Liver (tissue), 9 donors: ENCODE measurements around the gene DIPK1B. TPM values are rescaled to one million over a fixed set of nuclear protein-coding genes. Genes with fewer than 3 reads are reported as not detected.

Source experiments
- DNase-seq: peaks from one replicate; pipeline ENCODE4 v3.0.0-alpha.2; 2017; ENCODE audit warnings: low spot score
- H3K27ac ChIP-seq, 2 donors: one replicate each; pipeline ENCODE4 v1.7.0; 2013; ENCODE audit warnings: inconsistent platforms in 2 of 2, low read length in 2 of 2, control low read depth in 1 of 2, low read depth in 1 of 2, mild to moderate bottlenecking in 1 of 2
- H3K27me3 ChIP-seq, 4 donors: one replicate each; pipeline versions ENCODE4 v1.6.1 to v1.7.0; 2013; ENCODE audit warnings: low read length in 3 of 4, inconsistent platforms in 1 of 4, mild to moderate bottlenecking in 1 of 4, moderate library complexity in 1 of 4; ENCODE audit not compliant: control insufficient read depth in 4 of 4, insufficient read depth in 4 of 4
- H3K36me3 ChIP-seq, 4 donors: one replicate each; pipeline versions ENCODE4 v1.6.1 to v1.7.0; 2013; ENCODE audit warnings: low read length in 3 of 4, mild to moderate bottlenecking in 3 of 4, low read depth in 1 of 4, moderate library complexity in 1 of 4; ENCODE audit not compliant: control insufficient read depth in 4 of 4, insufficient read depth in 3 of 4
- H3K4me1 ChIP-seq, 4 donors: one replicate each; pipeline versions ENCODE4 v1.6.1 to v1.7.0; 2013; ENCODE audit warnings: low read length in 3 of 4, mild to moderate bottlenecking in 3 of 4, moderate library complexity in 1 of 4; ENCODE audit not compliant: control insufficient read depth in 4 of 4, insufficient read depth in 4 of 4
- H3K4me3 ChIP-seq, 3 donors: one replicate each; pipeline versions ENCODE4 v1.6.1 to v1.7.0; 2013; ENCODE audit warnings: low read length in 3 of 3, control low read depth in 1 of 3, low read depth in 1 of 3, mild to moderate bottlenecking in 1 of 3
- H3K9ac ChIP-seq, 2 donors: one replicate each; pipeline ENCODE4 v1.7.0; 2013; ENCODE audit warnings: low read length in 2 of 2, mild to moderate bottlenecking in 2 of 2, moderate library complexity in 2 of 2, control low read depth in 1 of 2, low read depth in 1 of 2
- H3K9me3 ChIP-seq, 4 donors: one replicate each; pipeline versions ENCODE4 v1.6.1 to v1.7.0; 2013; ENCODE audit warnings: low read length in 3 of 4; ENCODE audit not compliant: control insufficient read depth in 4 of 4
- FOXA1 ChIP-seq: IDR thresholded peaks from 2 replicates; pipeline ENCODE4 v1.6.1; 2016; ENCODE audit warnings: antibody characterized with exemption
- FOXA2 ChIP-seq: IDR thresholded peaks from 2 replicates; pipeline ENCODE4 v1.6.1; 2016; ENCODE audit warnings: antibody characterized with exemption
- GABPA ChIP-seq, 2 donors: IDR thresholded peaks in 1 of 2; conservative IDR thresholded peaks in 1 of 2; 2 replicates each; pipeline ENCODE4 v1.6.1; 2016; ENCODE audit warnings: antibody characterized with exemption in 2 of 2, mild to moderate bottlenecking in 1 of 2, moderate library complexity in 1 of 2
- HNF4A ChIP-seq, 2 donors: conservative IDR thresholded peaks; 2 replicates each; pipeline ENCODE4 v1.6.1; 2016; ENCODE audit warnings: antibody characterized with exemption in 2 of 2, mild to moderate bottlenecking in 2 of 2
- HNF4G ChIP-seq: IDR thresholded peaks from 2 replicates; pipeline ENCODE4 v1.6.1; 2016; ENCODE audit warnings: antibody characterized with exemption
- JUND ChIP-seq, 2 donors: IDR thresholded peaks; 2 replicates each; pipeline ENCODE4 v1.6.1; 2016; ENCODE audit warnings: antibody characterized with exemption in 2 of 2
- RXRA ChIP-seq, 2 donors: IDR thresholded peaks; 2 replicates each; pipeline ENCODE4 v1.6.1; 2017 to 2018; ENCODE audit warnings: antibody characterized with exemption in 2 of 2, mild to moderate bottlenecking in 1 of 2
- SP1 ChIP-seq: IDR thresholded peaks from 2 replicates; pipeline ENCODE4 v1.6.1; 2018; ENCODE audit warnings: antibody characterized with exemption, mild to moderate bottlenecking
- TAF1 ChIP-seq: conservative IDR thresholded peaks from 2 replicates; pipeline ENCODE4 v1.6.1; 2016; ENCODE audit warnings: antibody characterized with exemption, mild to moderate bottlenecking
- WGBS: extraction: QIAGEN DNeasy Blood & Tissue Kit; methylation state at CpG from one replicate; pipeline ENCODE4 v1.1.7; 2013; 5-methylcytosine and 5-hydroxymethylcytosine counted together
- polyA plus RNA-seq, 2 donors: library from polyadenylated mRNA; stranded (reverse) in 1 of 2; unstranded in 1 of 2; fragments of 200-250 nt in 1 of 2; fragments of >200 nt in 1 of 2; fragmentation: Nextera tagmentation in 1 of 2; extraction: Ambion mirVana in 1 of 2; gene quantifications; one replicate each; pipeline versions ENCODE4 v1.2.1 to v1.2.3, GENCODE V29; 2013 to 2015
- total RNA-seq, 2 donors: library from RNA; depleted of rRNA; stranded (reverse); fragments of >200 nt; gene quantifications; one replicate each; pipeline ENCODE4 v1.2.3, GENCODE V29; 2014
- TF ChIP-seq, protein P1 (sequence below): IDR thresholded peaks from 2 replicates; pipeline ENCODE4 v1.6.1; 2016; ENCODE audit warnings: antibody characterized with exemption, mild to moderate bottlenecking
- TF ChIP-seq, protein P2 (sequence below): IDR thresholded peaks from 2 replicates; pipeline ENCODE4 v1.6.1; 2016; ENCODE audit warnings: antibody characterized with exemption
- TF ChIP-seq, protein P3 (sequence below): fragments of 150-350 bp; IDR thresholded peaks from 2 replicates; pipeline ENCODE4 v1.5.1; 2017; ENCODE audit warnings: improper control_type of control experiment, low read depth, low read length; ENCODE audit not compliant: missing input control
- donor health status: healthy.
- donor health status: healthy.
- donor health status: healthy.
- donor health status: healthy.
- donor health status: healthy.

DIPK1B gene
- total and polyA plus RNA-seq, 4 donors, result 2.3 to 19.7 (median 5.2) TPM

DNA sequence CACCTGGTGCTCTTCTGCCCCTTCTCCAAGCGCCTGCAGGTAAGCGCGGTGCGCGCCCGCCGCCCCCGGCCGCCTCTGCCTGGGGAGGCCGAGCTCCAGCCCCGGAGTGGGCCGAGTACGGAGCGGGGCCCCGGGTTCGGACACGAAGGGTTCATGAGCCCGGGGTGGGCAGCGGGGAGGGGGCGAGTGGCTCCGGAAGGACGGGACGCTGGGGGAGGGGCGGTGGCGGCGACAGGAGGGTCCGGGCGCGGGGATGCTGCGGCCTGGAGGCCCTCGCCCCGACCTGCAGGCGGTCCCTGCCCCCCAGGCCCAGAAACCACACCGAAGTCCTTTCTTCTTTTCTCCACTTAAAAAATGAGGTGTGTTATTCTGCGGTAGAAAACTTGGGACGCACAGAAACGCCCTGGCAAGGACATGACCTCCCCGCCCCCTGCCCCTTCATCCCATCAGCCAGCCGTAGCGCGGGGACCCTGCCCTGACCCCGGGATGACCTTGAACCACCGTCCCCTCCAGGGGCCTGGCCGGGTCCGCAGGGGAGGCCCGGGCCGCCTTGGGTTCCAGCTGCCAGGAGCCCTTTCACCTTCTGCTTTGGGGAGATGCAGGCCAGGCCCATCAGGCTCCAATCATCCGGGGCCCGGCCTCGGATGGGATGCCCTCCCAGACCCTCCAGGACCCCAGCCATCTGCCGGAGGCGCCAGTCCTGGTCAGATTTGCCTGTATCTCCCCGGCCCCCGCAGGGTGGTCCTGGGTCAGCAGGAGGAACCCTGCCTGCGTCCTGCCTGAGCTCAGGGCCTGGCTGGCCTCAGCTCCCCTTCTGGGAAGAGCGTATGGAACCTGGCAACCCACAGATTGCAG is 545 bp downstream of the DIPK1B start:
- DNase-seq, result no peak
- H3K4me1 ChIP-seq, result peaks cover 4 to 17% (median 13%) of the 10 kb centered on the region in 4 donors
- no peaks in the 10 kb centered on the region for H3K27me3 ChIP-seq
- no peak for TF ChIP-seq JUND (IDR thresholded peaks at IDR 0.05)
- TF ChIP-seq RXRA (IDR thresholded peaks at IDR 0.05), result no peak
- no peak for TF ChIP-seq HNF4G
- TF ChIP-seq, protein P1, sequence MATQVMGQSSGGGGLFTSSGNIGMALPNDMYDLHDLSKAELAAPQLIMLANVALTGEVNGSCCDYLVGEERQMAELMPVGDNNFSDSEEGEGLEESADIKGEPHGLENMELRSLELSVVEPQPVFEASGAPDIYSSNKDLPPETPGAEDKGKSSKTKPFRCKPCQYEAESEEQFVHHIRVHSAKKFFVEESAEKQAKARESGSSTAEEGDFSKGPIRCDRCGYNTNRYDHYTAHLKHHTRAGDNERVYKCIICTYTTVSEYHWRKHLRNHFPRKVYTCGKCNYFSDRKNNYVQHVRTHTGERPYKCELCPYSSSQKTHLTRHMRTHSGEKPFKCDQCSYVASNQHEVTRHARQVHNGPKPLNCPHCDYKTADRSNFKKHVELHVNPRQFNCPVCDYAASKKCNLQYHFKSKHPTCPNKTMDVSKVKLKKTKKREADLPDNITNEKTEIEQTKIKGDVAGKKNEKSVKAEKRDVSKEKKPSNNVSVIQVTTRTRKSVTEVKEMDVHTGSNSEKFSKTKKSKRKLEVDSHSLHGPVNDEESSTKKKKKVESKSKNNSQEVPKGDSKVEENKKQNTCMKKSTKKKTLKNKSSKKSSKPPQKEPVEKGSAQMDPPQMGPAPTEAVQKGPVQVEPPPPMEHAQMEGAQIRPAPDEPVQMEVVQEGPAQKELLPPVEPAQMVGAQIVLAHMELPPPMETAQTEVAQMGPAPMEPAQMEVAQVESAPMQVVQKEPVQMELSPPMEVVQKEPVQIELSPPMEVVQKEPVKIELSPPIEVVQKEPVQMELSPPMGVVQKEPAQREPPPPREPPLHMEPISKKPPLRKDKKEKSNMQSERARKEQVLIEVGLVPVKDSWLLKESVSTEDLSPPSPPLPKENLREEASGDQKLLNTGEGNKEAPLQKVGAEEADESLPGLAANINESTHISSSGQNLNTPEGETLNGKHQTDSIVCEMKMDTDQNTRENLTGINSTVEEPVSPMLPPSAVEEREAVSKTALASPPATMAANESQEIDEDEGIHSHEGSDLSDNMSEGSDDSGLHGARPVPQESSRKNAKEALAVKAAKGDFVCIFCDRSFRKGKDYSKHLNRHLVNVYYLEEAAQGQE, result no peak
- no peak for TF ChIP-seq FOXA2
- no peak for TF ChIP-seq HNF4A (conservative IDR thresholded peaks at IDR 0.05)
- TF ChIP-seq SP1, result no peak
- TF ChIP-seq, protein P2, sequence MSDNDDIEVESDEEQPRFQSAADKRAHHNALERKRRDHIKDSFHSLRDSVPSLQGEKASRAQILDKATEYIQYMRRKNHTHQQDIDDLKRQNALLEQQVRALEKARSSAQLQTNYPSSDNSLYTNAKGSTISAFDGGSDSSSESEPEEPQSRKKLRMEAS, result no peak
- H3K36me3 ChIP-seq, result no peaks in the 10 kb centered on the region
- no peaks in the 10 kb centered on the region for H3K9me3 ChIP-seq
- 10% methylated on average over 56 of the region's 56 CpGs for WGBS
- peak overlapping the region; percentile 31 to 46 for H3K27ac ChIP-seq
- H3K9ac ChIP-seq, result no peak overlapping the region
- peak overlapping the region in 2 of 3 donors; percentile 38 to 67 for H3K4me3 ChIP-seq

GRCh38 chr9:136713550-136713949 is 1.2 kb downstream of the DIPK1B start:
- peak overlapping the region; percentile 31 to 46 for H3K27ac ChIP-seq
- DNase-seq, result no peak
- H3K9ac ChIP-seq, result no peak overlapping the region
- WGBS, result 66% methylated on average over 8 of the region's 8 CpGs
- no peaks in the 10 kb centered on the region for H3K27me3 ChIP-seq
- H3K9me3 ChIP-seq, result no peaks in the 10 kb centered on the region
- H3K36me3 ChIP-seq, result no peaks in the 10 kb centered on the region
- H3K4me3 ChIP-seq, result no peak overlapping the region
- peaks cover 4 to 17% (median 14%) of the 10 kb centered on the region in 4 donors for H3K4me1 ChIP-seq
- no peak for TF ChIP-seq FOXA1
- TF ChIP-seq, protein P3, sequence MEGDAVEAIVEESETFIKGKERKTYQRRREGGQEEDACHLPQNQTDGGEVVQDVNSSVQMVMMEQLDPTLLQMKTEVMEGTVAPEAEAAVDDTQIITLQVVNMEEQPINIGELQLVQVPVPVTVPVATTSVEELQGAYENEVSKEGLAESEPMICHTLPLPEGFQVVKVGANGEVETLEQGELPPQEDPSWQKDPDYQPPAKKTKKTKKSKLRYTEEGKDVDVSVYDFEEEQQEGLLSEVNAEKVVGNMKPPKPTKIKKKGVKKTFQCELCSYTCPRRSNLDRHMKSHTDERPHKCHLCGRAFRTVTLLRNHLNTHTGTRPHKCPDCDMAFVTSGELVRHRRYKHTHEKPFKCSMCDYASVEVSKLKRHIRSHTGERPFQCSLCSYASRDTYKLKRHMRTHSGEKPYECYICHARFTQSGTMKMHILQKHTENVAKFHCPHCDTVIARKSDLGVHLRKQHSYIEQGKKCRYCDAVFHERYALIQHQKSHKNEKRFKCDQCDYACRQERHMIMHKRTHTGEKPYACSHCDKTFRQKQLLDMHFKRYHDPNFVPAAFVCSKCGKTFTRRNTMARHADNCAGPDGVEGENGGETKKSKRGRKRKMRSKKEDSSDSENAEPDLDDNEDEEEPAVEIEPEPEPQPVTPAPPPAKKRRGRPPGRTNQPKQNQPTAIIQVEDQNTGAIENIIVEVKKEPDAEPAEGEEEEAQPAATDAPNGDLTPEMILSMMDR, result no peak
- no peak for TF ChIP-seq TAF1
- no peak for TF ChIP-seq GABPA (IDR thresholded peaks at IDR 0.05 in 1 of 2, conservative IDR thresholded peaks at IDR 0.05 in 1 of 2)
